Cardiac septum (tissue), 1 donor: ENCODE data around the gene FILIP1L. TPM values are rescaled to one million over a fixed set of nuclear protein-coding genes. Genes with fewer than 3 reads are reported as not detected.

Experiments used
- DNase-seq: peaks from one replicate; pipeline ENCODE4 v3.0.0-alpha.2; 2020; ENCODE audit warnings: low spot score
- intact Hi-C: fragments of 100-400 bp; cut with DNase I; formaldehyde crosslinking; loops from one replicate; pipeline ENCODE4 v1.14.0; 2022
- long read RNA-seq: library from polyadenylated mRNA; unstranded; transcript quantifications from one replicate; pipeline ENCODE4 v2.0.0, GENCODE V29; 2021
- total RNA-seq: library from RNA; stranded (reverse); fragmentation: NEBNext Ultra II Directional; extraction: Animal tissue kit (Norgen Biotek cat#: 25700); gene quantifications from one replicate; pipeline ENCODE4 v1.2.1, GENCODE V29; 2021
- donor health status: DM: no; HTN: no; CAD: no.

FILIP1L gene
- 120 TPM for total RNA-seq
- long read RNA-seq, full-length matches to known transcripts, result 83 of 129 reads
- long read RNA-seq, partial matches to known transcripts, result 9 of 129 reads
- long read RNA-seq, other reads (novel, unspliced or antisense), result 37 of 129 reads

GRCh38 chr3:100114413-100115030 is at the start of gene FILIP1L:
TSS of gene FILIP1L (minus strand) at chr3:100114501.
- intact Hi-C loops, result no loop called here
- peak; percentile 79 for DNase-seq

- intact Hi-C loops, result loop anchor here (5.0 kb wide), 1 partner anchor 89 kb away; no protein-coding TSS in a partner anchor
- DNase-seq, result no peak
Observed at GRCh38 chr3:100163787-100164186, 49.5 kb upstream of the FILIP1L start.

DNA sequence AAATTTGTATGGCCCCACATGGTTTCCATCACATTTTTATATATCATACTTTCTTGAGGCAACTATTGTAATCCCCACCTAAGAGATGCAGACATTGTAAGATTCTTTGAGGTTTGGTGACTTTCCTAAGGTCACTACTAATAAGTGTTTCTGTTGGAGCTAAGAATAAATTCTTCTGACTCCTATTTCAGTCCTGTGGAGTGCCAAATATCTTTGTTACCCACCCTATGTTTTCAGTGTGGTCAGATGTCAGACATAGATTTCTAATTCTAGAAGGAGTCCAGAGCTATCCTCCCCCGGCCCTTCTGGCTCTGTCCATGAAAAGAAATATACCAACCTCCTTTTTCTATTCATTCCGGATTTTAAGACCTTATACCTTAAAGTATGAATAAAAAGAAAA is 46.2 kb upstream of the FILIP1L start:
- intact Hi-C loops, result loop anchor here (5.0 kb wide), 1 partner anchor 92 kb away; no protein-coding TSS in a partner anchor
- DNase-seq, result no peak

DNA sequence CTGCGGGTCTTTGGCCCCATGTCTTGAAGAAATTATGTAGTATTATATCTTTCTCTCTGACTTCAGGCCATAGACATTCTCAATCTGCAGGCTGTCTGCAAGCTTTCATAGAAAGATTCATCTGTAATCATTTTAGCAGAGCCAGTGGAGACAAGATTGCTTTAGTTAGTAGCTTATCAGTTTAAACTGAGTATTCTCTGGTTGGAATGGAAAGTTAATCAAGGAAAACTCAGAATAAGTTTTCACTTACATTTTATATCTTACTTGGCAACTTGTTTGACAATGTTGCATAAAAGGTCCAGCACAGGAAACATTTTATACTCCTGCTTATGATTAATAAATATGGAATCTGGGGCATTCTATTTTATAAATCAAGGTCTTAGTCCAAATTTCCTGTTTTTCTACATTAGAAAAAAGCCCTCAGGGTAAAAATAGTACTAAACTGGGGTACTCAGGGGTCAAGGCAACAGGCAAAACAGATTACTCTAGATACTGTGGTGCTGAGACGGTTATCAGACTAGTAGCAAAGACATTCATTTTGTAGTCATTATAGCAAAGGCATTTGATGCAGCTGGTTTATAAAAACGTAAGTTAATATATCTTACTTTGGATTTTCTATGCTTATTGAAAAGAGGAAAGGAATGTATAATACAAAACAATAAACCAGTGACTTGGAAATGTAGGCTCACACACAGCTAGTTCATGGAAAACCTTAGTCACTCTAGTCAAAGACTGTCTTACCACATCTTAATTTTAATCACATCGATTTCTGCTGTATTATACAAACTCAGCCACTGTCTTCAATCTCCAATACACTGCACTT is 45.2 kb upstream of the FILIP1L start:
- intact Hi-C loops, result loop anchor here (5.0 kb wide), 3 partner anchors 37 to 93 kb away; no protein-coding TSS in a partner anchor
- DNase-seq, result no peak

DNA sequence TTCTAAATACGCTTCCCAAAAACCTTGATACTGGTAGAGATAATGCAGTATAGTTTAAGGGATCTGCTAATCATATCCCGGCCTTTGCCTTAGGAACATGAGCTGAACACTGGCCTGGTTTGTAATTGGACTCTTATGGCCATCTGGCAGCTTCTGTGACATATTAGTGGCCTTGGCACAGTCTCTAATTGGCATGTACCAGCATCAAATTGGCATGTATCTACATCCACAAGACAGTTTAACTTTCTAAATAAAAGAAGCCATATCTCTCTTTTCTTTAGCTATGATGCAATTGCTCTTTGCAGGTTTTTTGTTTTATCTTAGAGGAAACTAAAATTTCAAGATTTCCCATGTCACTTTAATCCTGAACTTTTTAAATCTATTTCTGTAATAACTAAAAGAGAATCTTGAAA is 44.6 kb upstream of the FILIP1L start:
- DNase-seq, result no peak
- intact Hi-C loops, result loop anchor here (5.0 kb wide), 2 partner anchors 37 to 87 kb away; no protein-coding TSS in a partner anchor

GRCh38 chr3:100157685-100158084 is 43.4 kb upstream of the FILIP1L start:
- no peak for DNase-seq
- intact Hi-C loops, result loop anchor here (5.0 kb wide), 2 partner anchors 35 to 85 kb away; no protein-coding TSS in a partner anchor

- intact Hi-C loops, result loop anchor here (5.0 kb wide), 2 partner anchors 33 to 83 kb away; no protein-coding TSS in a partner anchor
- DNase-seq, result no peak
Observed at GRCh38 chr3:100155590-100155989, 41.3 kb upstream of the FILIP1L start.

- intact Hi-C loops, result loop anchor here (5.0 kb wide), 2 partner anchors 33 to 83 kb away; no protein-coding TSS in a partner anchor
- DNase-seq, result no peak
Observed at GRCh38 chr3:100155128-100155527, 40.8 kb upstream of the FILIP1L start.

DNA sequence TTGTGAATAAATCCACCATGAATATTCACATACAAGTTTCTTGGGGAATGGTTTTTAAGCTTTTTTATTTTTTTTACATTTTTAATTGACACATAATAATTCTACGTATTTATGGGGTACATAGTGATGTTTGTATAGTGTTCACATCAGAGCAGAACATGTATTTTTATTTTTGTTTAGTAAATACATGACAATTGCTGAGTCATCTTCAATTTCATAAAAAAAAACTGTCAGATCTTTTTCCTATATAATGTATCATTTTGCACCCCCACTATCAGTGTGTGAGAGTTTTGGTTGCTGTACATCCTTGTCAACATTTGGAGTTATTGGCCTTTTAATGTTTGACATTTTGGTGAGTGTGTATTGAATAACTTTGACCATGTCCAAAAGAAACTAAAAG is 39.9 kb upstream of the FILIP1L start:
- intact Hi-C loops, result no loop called here
- no peak for DNase-seq

GRCh38 chr3:100151024-100151707 is 36.9 kb upstream of the FILIP1L start:
- intact Hi-C loops, result no loop called here
- DNase-seq, result no peak

GRCh38 chr3:100150473-100150872 is 36.2 kb upstream of the FILIP1L start:
- DNase-seq, result no peak
- intact Hi-C loops, result no loop called here

DNA sequence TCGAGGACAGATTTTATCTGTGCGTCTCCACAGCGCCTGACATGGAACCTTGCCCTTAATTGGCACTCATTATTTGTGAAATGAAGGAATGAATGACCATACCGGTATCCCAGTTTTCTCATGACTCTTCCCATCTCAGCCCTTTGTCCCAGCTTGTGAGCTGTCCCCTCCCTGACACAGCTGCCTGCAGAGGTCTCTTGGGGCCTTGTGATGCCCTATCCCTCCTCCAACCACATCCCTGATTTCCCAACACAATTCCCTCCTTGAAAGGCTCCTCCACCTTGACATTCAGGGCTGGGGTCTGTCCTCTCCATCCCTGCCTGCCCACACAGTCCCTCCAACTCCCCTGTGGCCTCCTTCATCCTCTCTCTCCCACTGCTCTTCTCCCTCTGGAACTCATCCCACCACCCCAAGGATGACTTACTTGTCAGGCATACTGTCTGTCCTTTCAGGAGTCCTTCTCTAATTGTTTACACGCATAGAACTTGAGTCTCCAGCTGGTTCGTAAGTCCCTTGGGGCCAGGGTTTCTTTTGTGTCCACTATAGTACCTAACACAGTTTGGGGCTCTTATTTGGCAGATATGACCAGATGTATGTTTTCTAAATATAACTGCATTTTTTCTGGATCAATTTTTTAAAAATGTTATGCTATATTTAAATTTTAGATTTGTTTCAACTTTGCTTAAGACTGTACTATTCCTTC is 35.6 kb upstream of the FILIP1L start:
- intact Hi-C loops, result no loop called here
- DNase-seq, result no peak

GRCh38 chr3:100149130-100149529 is 34.8 kb upstream of the FILIP1L start:
- DNase-seq, result no peak
- intact Hi-C loops, result no loop called here

- no peak for DNase-seq
- intact Hi-C loops, result no loop called here
Observed at GRCh38 chr3:100144255-100144866, 30.1 kb upstream of the FILIP1L start.

DNA sequence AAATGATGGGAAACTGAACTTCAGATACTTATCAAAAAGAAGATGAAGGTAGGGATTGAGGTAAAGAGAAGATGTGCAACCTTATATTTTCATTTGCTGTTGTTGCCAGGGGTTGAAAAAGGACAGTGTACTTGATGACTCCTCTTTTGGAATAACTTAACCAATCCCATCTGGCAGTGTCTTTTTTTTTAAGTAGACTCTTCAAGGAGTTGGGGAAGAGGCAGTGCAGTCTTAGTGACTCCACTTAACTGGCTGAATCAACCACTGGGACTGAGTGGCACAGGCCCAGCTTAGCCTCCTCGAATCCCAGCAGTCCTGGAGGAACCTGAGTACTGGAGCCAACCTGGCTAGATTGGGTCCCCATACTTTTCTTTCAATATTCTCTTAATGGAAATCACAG is 27.3 kb upstream of the FILIP1L start:
- DNase-seq, result no peak
- intact Hi-C loops, result no loop called here

- no peak for DNase-seq
- intact Hi-C loops, result no loop called here
Observed at GRCh38 chr3:100140976-100141375, 26.7 kb upstream of the FILIP1L start.

GRCh38 chr3:100136921-100137320 is 22.6 kb upstream of the FILIP1L start:
- no peak for DNase-seq
- intact Hi-C loops, result no loop called here

GRCh38 chr3:100131241-100131640 is 16.9 kb upstream of the FILIP1L start:
- intact Hi-C loops, result no loop called here
- DNase-seq, result no peak

- no peak for DNase-seq
- intact Hi-C loops, result no loop called here
Observed at GRCh38 chr3:100129941-100130340, 15.6 kb upstream of the FILIP1L start.
